ENCODE measurements around the gene AOC1. TPM values are rescaled to one million over a fixed set of nuclear protein-coding genes. Genes with fewer than 3 reads are reported as not detected.

The AOC1 gene
- polyA plus RNA-seq, 4 donors, result 23.9 to 102 (median 75.6) TPM

Other genes starting within 250 kb of the AOC1 start
- gene GIMAP6, start 220.1 kb upstream of the AOC1 start, polyA plus RNA-seq (ENCODE audit: insufficient read length in 4 of 4), result 10 to 100 TPM; 13.1 to 17.6 (median 15.6) TPM
- gene GIMAP2, start 166.8 kb upstream of the AOC1 start, polyA plus RNA-seq (ENCODE audit: insufficient read length in 4 of 4), result 10 to 100 TPM in 1 of 4 donors, 1 to 10 TPM in 3; 7.4 to 10.1 (median 8.1) TPM
- 1 to 10 TPM; 2.0 to 3.0 (median 2.9) TPM for gene GIMAP1, start 135.9 kb upstream of the AOC1 start, polyA plus RNA-seq (ENCODE audit: insufficient read length in 4 of 4)
- 1 to 10 TPM; 3.2 to 6.6 (median 5.0) TPM for gene GIMAP5, start 115.1 kb upstream of the AOC1 start, polyA plus RNA-seq (ENCODE audit: insufficient read length in 4 of 4)
- gene TMEM176B, start 52.2 kb upstream of the AOC1 start, polyA plus RNA-seq (ENCODE audit: insufficient read length in 4 of 4), result 100 to 1,000 TPM in 1 of 4 donors, 10 to 100 TPM in 3; 68.3 to 103 (median 85.6) TPM
- 100 to 1,000 TPM in 2 of 4 donors, 10 to 100 TPM in 2; 74.3 to 122 (median 96.8) TPM for gene TMEM176A, start 51.7 kb upstream of the AOC1 start, polyA plus RNA-seq (ENCODE audit: insufficient read length in 4 of 4)
- gene KCNH2, start 125.8 kb downstream of the AOC1 start, polyA plus RNA-seq (ENCODE audit: insufficient read length in 4 of 4), result 10 to 100 TPM; 15.4 to 23.2 (median 20.1) TPM
- 10 to 100 TPM in 3 of 4 donors, 1 to 10 TPM in 1; 9.5 to 15.3 (median 12.9) TPM for gene NOS3, start 138.5 kb downstream of the AOC1 start, polyA plus RNA-seq (ENCODE audit: insufficient read length in 4 of 4)
- gene ATG9B, start 172.0 kb downstream of the AOC1 start, polyA plus RNA-seq (ENCODE audit: insufficient read length in 4 of 4), result 1 to 10 TPM; 2.0 to 3.3 (median 2.5) TPM
- 10 to 100 TPM; 15.5 to 34.4 (median 27.2) TPM for gene ABCB8, start 175.9 kb downstream of the AOC1 start, polyA plus RNA-seq (ENCODE audit: insufficient read length in 4 of 4)
- 1 to 10 TPM in 3 of 4 donors, under 1 TPM in 1; 0.83 to 3.8 (median 2.5) TPM for gene ASIC3, start 196.0 kb downstream of the AOC1 start, polyA plus RNA-seq (ENCODE audit: insufficient read length in 4 of 4)
- 10 to 100 TPM; 16.9 to 20.4 (median 18.7) TPM for gene CDK5, start 205.4 kb downstream of the AOC1 start, polyA plus RNA-seq (ENCODE audit: insufficient read length in 4 of 4)
- gene SLC4A2, start 207.1 kb downstream of the AOC1 start, polyA plus RNA-seq (ENCODE audit: insufficient read length in 4 of 4), result 100 to 1,000 TPM in 3 of 4 donors, 10 to 100 TPM in 1; 68.0 to 137 (median 103) TPM
- 10 to 100 TPM; 45.1 to 83.4 (median 69.9) TPM for gene FASTK, start 228.3 kb downstream of the AOC1 start, polyA plus RNA-seq (ENCODE audit: insufficient read length in 4 of 4)
- gene TMUB1, start 231.0 kb downstream of the AOC1 start, polyA plus RNA-seq (ENCODE audit: insufficient read length in 4 of 4), result 10 to 100 TPM; 19.2 to 42.8 (median 37.4) TPM
- gene AGAP3, start 234.0 kb downstream of the AOC1 start, polyA plus RNA-seq (ENCODE audit: insufficient read length in 4 of 4), result 10 to 100 TPM; 54.8 to 92.1 (median 68.4) TPM

Data from left renal cortex interstitium (tissue), 4 donors.